Fibroblast of the aortic adventitia (primary cell): ENCODE data around the gene UBA5. TPM values are rescaled to one million over a fixed set of nuclear protein-coding genes. Genes with fewer than 3 reads are reported as not detected.

Experiments
- DNase-seq: peaks from one replicate; pipeline ENCODE4 v3.0.0-alpha.2; 2010; ENCODE audit warnings: low read depth
- H3K4me3 ChIP-seq: 2 replicates; pipeline ENCODE4 v1.5.1; 2011; ENCODE audit warnings: low read depth, mild to moderate bottlenecking, control low read depth, low read length, moderate library complexity
- total RNA-seq: library from RNA; depleted of rRNA; stranded (reverse); fragments of >200 nt; gene quantifications from 2 replicates; pipeline ENCODE4 v1.2.3, GENCODE V29; 2012; ENCODE audit warnings: low replicate concordance
- TF ChIP-seq, protein P1 (sequence below): IDR thresholded peaks from 2 replicates; pipeline ENCODE4 v1.5.1; 2011; ENCODE audit warnings: mild to moderate bottlenecking, low read length, control low read depth, inconsistent platforms; ENCODE audit not compliant: insufficient read depth

UBA5 gene
- total RNA-seq, 1 donor: 39.5 TPM

DNA sequence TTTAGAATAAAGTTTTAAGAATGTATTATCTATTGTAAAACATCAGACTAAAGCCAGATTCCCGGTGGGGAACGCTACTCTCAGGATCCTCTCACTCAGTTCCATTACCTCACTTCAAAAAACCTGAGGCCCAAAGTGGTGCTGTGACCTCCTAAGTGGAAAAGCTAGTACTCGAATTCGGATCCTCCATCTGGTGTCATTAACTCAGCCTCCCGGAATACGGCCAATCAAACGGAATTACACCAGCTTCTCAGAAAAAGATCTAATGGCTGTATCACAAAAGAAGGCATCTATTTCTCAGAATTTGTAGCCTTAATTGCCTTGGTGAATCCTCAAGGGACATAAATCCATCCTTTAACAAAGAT is 1.1 kb upstream of the UBA5 start:
- TF ChIP-seq, protein P1, sequence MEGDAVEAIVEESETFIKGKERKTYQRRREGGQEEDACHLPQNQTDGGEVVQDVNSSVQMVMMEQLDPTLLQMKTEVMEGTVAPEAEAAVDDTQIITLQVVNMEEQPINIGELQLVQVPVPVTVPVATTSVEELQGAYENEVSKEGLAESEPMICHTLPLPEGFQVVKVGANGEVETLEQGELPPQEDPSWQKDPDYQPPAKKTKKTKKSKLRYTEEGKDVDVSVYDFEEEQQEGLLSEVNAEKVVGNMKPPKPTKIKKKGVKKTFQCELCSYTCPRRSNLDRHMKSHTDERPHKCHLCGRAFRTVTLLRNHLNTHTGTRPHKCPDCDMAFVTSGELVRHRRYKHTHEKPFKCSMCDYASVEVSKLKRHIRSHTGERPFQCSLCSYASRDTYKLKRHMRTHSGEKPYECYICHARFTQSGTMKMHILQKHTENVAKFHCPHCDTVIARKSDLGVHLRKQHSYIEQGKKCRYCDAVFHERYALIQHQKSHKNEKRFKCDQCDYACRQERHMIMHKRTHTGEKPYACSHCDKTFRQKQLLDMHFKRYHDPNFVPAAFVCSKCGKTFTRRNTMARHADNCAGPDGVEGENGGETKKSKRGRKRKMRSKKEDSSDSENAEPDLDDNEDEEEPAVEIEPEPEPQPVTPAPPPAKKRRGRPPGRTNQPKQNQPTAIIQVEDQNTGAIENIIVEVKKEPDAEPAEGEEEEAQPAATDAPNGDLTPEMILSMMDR: no peak
- DNase-seq: no peak
- peak overlapping the region; percentile 88 for H3K4me3 ChIP-seq

DNA sequence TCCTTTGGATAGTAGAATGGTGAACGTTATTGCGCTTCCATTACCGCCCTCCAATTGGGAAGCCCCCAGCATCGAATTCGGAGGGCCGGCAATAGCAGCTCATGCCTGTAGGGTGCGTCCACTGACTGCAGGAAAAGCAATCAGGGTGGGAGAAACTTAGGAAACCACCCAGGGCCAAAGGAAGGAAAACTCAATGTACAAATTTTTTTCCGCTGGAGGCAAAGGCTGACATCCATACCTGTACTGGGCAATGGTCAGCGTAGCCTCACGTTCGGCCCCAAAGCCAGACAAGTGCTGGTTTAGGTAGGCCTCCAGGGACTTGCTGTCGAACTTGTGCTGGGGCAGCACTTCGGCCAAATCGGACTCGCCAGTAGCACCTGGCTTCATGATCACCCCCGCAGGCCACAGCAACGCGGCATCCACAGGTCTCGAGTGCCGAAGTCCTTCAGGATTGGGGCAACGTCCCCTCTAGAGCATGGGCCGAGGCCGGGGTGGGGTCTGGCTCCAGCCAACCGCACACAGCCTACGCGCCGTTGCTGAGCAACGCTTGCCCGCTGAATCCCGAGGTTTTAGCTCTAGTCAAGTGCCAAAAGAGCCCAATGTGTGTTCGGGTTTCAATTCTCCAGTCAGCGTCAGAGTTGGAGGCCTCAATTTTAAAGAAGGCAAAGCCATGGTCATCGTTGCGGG is 621 bp upstream of the UBA5 start, which contains the start of gene ACAD11:
ACAD11 (minus strand) TSS at position 445 of the 687 bp plus-strand sequence; CDS start at position 387, 58 bp downstream.
- peak; percentile 75 for DNase-seq
- H3K4me3 ChIP-seq: peak within 1 kb of the TSS; percentile 88
- TF ChIP-seq, protein P1: peak; percentile 89

DNA sequence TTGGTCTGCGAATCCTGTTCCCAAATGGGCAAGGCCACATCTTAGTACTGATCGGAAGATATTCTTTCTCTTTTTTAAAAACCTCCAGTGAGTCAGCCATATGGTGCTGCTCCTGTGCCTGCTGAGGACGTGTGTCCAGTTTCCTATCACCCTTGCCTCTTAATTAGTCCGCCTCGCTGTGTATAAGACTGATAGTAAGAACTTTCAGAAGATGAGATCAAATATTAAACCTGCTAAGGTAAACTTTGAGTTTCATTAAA is 612 bp downstream of the UBA5 start:
- DNase-seq: no peak
- peak overlapping the region; percentile 88 for H3K4me3 ChIP-seq
- TF ChIP-seq, protein P1: no peak

DNA sequence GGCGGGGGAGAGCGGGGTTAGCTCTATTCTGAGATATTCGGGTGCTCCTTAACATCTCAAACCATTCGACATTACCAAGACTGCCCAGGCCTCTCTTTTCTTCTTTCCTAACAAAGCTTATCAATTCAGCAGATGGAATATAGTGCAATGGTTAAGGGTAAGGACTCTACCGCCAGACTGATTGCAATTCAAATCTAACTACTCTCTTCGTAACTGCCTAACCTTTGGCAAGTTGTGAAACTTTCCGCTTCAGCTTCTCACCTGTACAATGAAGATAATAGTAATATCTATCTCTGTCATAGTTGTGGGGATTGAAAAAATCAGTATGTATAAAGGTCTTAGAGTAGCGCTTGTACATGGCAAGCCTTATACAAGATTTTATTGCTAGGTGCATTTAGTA is 972 bp downstream of the UBA5 start:
- TF ChIP-seq, protein P1: no peak
- DNase-seq: no peak
- peak overlapping the region; percentile 88 for H3K4me3 ChIP-seq

DNA sequence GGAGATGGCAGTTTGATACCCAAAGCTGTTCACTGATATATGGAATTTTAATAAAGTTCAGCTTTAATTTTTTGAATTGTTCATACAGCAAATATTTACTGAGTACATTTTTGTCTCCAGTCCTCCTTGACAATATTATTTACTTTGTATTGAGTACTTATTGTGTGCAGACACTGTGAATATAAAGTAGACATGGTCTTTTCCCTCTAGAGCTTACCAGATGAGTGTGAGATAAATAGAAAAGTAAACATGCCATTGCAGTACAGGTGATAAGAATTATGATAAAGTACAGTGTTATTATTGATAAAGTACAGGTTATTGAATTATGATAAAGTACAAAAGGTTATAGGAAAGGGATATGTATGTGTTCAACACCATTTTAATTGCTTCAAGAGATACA is 2.1 kb downstream of the UBA5 start:
- no peak overlapping the region for H3K4me3 ChIP-seq
- TF ChIP-seq, protein P1: no peak
- no peak for DNase-seq

DNA sequence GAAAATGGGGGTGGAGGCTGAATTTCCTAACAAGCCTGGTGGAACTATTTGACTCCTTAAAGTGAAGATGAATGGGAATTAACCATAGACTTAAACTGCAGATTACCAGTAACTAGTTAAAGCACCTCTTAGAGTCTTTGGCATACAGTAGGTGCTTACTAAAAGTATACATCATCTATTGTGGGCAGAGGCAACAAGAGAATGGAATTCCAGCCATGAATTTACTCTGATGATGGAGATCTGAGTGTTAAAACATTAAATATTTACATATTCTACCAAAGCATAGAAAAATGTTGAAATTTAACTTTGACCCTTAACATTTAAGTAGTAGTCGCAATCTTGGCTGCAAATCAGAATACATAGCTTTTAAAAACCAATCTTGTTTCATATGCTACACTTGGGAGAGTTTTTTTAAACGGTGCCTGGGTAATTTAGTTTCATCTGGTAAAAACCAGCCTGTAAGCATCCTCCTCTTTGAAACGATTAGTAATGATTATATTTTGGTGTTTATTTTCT is 5.2 kb downstream of the UBA5 start:
- TF ChIP-seq, protein P1: no peak
- no peak for DNase-seq
- H3K4me3 ChIP-seq: no peak overlapping the region
